Stimulated activated naive CD8-positive, alpha-beta T cell treated with anti-CD3 and anti-CD28 coated beads, Interleukin-15, amount 100 ng/mL, for 72 hours (primary cell): ENCODE data around the gene ALG2.
A peak's percentile ranks its signal among the peaks of the same experiment; 100 is the strongest.

Experiments
- ATAC-seq: fragments of 150-1000 bp; cut with Tn5 transposase; 2 replicates; pipeline ENCODE4 v1.10.0; 2021; ENCODE audit warnings: mild to moderate bottlenecking, moderate library complexity
- DNase-seq, 2 donors: peaks; one replicate each; pipeline ENCODE4 v3.0.0; 2021 to 2022
- H3K27ac Mint-ChIP-seq, 2 donors: one replicate each; pipeline ENCODE4 v1.8.0; 2022; ENCODE audit warnings: mild to moderate bottlenecking in 2 of 2, mixed read lengths in 2 of 2, moderate library complexity in 2 of 2
- H3K27me3 Mint-ChIP-seq: one replicate; pipeline ENCODE4 v1.8.0; 2022; ENCODE audit warnings: mixed read lengths
- H3K4me1 Mint-ChIP-seq: one replicate; pipeline ENCODE4 v1.8.0; 2022; ENCODE audit warnings: mild to moderate bottlenecking, mixed read lengths
- H3K4me3 Mint-ChIP-seq, 2 donors: one replicate each; pipeline ENCODE4 v1.8.0; 2022; ENCODE audit warnings: mild to moderate bottlenecking in 2 of 2, mixed read lengths in 2 of 2, moderate library complexity in 1 of 2
- H3K9me3 Mint-ChIP-seq, 2 donors: one replicate each; pipeline ENCODE4 v1.8.0; 2022; ENCODE audit warnings: mixed read lengths in 2 of 2

ALG2 gene

GRCh38 chr9:99189887-99190596 is 31.7 kb downstream of the ALG2 start:
- Mint-ChIP-seq H3K4me1 (peaks cover 27% of the 10 kb centered on the region), H3K27me3 (peaks cover 23% of the 10 kb centered on the region), H3K9me3 (no peaks in the 10 kb centered on the region), H3K27ac (peak overlapping the region in 1 of 2 donors; percentile 66), H3K4me3 (no peak overlapping the region)
- ATAC-seq: no peak
- DNase-seq: no peak

- peaks cover 36% of the 10 kb centered on the region for H3K4me1 Mint-ChIP-seq
Measured at GRCh38 chr9:99189186-99189585, 32.6 kb downstream of the ALG2 start.

GRCh38 chr9:99187311-99187710 is 34.4 kb downstream of the ALG2 start:
- Mint-ChIP-seq H3K27ac (no peak overlapping the region), H3K4me3 (no peak overlapping the region), H3K9me3 (no peaks in the 10 kb centered on the region), H3K4me1 (peaks cover 44% of the 10 kb centered on the region), H3K27me3 (peaks cover 23% of the 10 kb centered on the region)
- ATAC-seq (no peak), DNase-seq (no peak)

More at GRCh38 chr9:99189186-99189585, 32.6 kb downstream of the ALG2 start:
- no peak overlapping the region for H3K4me3 Mint-ChIP-seq
- no peak overlapping the region for H3K27ac Mint-ChIP-seq
- peaks cover 23% of the 10 kb centered on the region for H3K27me3 Mint-ChIP-seq
- no peak for ATAC-seq
- no peaks in the 10 kb centered on the region for H3K9me3 Mint-ChIP-seq
- DNase-seq: no peak

DNA sequence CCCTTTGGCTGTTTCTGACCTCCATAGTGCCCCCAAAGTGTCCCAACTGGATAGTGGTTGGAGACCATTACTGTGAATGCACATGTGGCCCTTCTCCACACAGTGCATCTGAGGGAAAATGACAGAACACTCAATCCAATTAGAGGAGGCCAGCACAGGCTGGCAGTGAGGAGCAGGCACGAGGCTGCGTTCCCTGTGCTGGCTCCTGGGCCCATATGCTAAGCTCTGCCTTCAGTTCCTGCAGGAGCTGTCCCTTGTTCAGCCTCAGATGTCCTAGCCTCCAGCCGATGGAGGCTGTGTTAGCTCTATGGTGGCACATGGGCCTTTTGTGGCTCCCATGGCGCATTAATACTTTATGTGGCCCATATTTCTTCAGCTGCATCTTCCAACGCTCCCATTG is 35.8 kb downstream of the ALG2 start:
- H3K9me3 Mint-ChIP-seq: no peaks in the 10 kb centered on the region
- no peak overlapping the region for H3K27ac Mint-ChIP-seq
- H3K4me1 Mint-ChIP-seq: peaks cover 57% of the 10 kb centered on the region
- ATAC-seq (no peak), DNase-seq (no peak)
- no peak overlapping the region for H3K4me3 Mint-ChIP-seq
- peaks cover 17% of the 10 kb centered on the region for H3K27me3 Mint-ChIP-seq

GRCh38 chr9:99185348-99185632 is 36.5 kb downstream of the ALG2 start:
- no peaks in the 10 kb centered on the region for H3K9me3 Mint-ChIP-seq
- peak overlapping the region in 1 of 2 donors; percentile 81 for H3K4me3 Mint-ChIP-seq
- peaks cover 64% of the 10 kb centered on the region for H3K4me1 Mint-ChIP-seq
- DNase-seq (no peak), ATAC-seq (no peak)
- H3K27ac Mint-ChIP-seq: no peak overlapping the region
- peaks cover 11% of the 10 kb centered on the region for H3K27me3 Mint-ChIP-seq

GRCh38 chr9:99184475-99185347 is 37.0 kb downstream of the ALG2 start:
- peaks cover 11% of the 10 kb centered on the region for H3K27me3 Mint-ChIP-seq
- no peaks in the 10 kb centered on the region for H3K9me3 Mint-ChIP-seq
- peak; percentile 89 for ATAC-seq
- peak overlapping the region; percentile 55 to 90 for H3K27ac Mint-ChIP-seq
- peak; percentile 84 to 91 for DNase-seq
- peaks cover 70% of the 10 kb centered on the region for H3K4me1 Mint-ChIP-seq
- peak overlapping the region; percentile 58 to 81 for H3K4me3 Mint-ChIP-seq

DNA sequence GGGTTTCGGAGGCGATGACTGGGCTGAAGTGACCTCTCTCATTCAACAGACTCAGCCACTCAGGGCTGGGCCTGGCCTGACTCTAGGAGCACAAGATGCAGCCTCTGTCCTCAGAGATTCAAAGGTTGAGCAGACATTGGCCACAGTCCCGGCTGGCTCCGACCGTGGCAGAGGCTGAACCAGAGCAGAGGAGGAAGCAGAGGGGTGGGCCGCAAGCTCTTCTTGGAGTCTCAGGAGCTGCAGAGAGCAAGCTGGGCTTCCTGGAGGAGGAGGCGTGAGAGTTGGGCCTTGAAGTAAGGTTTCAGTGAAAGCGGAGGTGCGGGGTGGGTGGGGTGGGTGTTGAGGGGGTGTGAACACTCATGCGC is 37.6 kb downstream of the ALG2 start:
- Mint-ChIP-seq H3K4me1 (peaks cover 76% of the 10 kb centered on the region), H3K4me3 (peak overlapping the region; percentile 58 to 81), H3K27me3 (peaks cover 11% of the 10 kb centered on the region), H3K9me3 (no peaks in the 10 kb centered on the region), H3K27ac (peak overlapping the region; percentile 55 to 97)
- DNase-seq: peak in 1 of 2 donors; percentile 25
- ATAC-seq: peak; percentile 0

GRCh38 chr9:99183616-99184015 is 38.1 kb downstream of the ALG2 start:
- DNase-seq (no peak), ATAC-seq (no peak)
- H3K27me3 Mint-ChIP-seq: peaks cover 6% of the 10 kb centered on the region
- H3K27ac Mint-ChIP-seq: peak overlapping the region in 1 of 2 donors; percentile 97
- H3K4me3 Mint-ChIP-seq: peak overlapping the region in 1 of 2 donors; percentile 81
- peaks cover 81% of the 10 kb centered on the region for H3K4me1 Mint-ChIP-seq
- no peaks in the 10 kb centered on the region for H3K9me3 Mint-ChIP-seq

DNA sequence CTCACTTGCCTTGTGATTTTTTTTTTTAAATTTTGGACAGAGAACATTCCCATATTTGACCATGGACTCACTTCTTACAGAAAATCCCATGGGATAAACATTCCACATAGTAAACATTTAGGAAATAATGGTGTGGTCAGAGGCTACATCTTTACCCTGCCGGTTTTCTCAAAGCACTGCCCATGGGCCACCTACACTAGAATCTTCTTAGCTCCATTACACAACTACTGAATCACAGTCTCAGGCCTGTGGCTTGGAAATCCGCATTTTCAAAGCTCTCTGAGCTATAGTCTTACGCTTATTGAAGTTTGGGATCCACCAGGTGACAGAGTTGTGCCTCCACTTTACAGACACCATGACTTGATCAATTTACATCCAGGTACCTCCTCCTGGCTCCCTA is 39.4 kb downstream of the ALG2 start:
- Mint-ChIP-seq H3K9me3 (no peaks in the 10 kb centered on the region), H3K4me3 (peak overlapping the region; percentile 41 to 43), H3K27ac (no peak overlapping the region), H3K27me3 (no peaks in the 10 kb centered on the region), H3K4me1 (peaks cover 88% of the 10 kb centered on the region)
- DNase-seq (no peak), ATAC-seq (no peak)

DNA sequence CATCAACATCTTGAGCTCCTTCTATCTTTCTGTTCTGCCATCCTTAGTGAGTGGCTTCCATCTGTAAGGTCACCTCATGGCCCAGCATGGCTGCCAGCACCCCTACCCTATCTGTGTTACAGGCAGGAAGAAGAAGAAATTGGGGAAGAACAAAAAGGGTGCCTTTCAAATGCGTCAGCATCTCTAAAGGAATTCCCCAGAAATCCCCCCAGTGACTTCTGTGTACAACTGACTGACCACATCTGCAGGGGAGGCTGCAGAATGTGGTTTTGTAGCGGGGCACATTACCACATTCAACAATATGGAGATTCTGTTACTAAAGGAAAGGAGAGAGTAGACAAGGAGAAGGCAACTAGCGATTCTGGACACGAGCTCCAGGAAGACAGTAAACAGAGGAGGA is 40.1 kb downstream of the ALG2 start:
- Mint-ChIP-seq H3K4me1 (peaks cover 86% of the 10 kb centered on the region), H3K27ac (peak overlapping the region; percentile 79 to 95)

GRCh38 chr9:99181206-99181605 is 40.5 kb downstream of the ALG2 start:
- DNase-seq (no peak), ATAC-seq (no peak)
- peak overlapping the region; percentile 79 to 95 for H3K27ac Mint-ChIP-seq
- peaks cover 89% of the 10 kb centered on the region for H3K4me1 Mint-ChIP-seq
- H3K4me3 Mint-ChIP-seq: peak overlapping the region; percentile 74 to 79
- H3K27me3 Mint-ChIP-seq: no peaks in the 10 kb centered on the region
- H3K9me3 Mint-ChIP-seq: no peaks in the 10 kb centered on the region

More for the DNA sequence above, 40.1 kb downstream of the ALG2 start:
- H3K27me3 Mint-ChIP-seq: no peaks in the 10 kb centered on the region
- peak; percentile 55 to 73 for DNase-seq
- H3K4me3 Mint-ChIP-seq: peak overlapping the region; percentile 74 to 79
- H3K9me3 Mint-ChIP-seq: no peaks in the 10 kb centered on the region
- peak; percentile 52 for ATAC-seq

- ATAC-seq: peak; percentile 23
- peak overlapping the region; percentile 74 to 79 for H3K4me3 Mint-ChIP-seq
- H3K27ac Mint-ChIP-seq: peak overlapping the region; percentile 57 to 79
- no peaks in the 10 kb centered on the region for H3K27me3 Mint-ChIP-seq
- DNase-seq: peak in 1 of 2 donors; percentile 30
- H3K9me3 Mint-ChIP-seq: no peaks in the 10 kb centered on the region
- H3K4me1 Mint-ChIP-seq: peaks cover 90% of the 10 kb centered on the region
Measured at GRCh38 chr9:99180662-99181061, 41.1 kb downstream of the ALG2 start.

DNA sequence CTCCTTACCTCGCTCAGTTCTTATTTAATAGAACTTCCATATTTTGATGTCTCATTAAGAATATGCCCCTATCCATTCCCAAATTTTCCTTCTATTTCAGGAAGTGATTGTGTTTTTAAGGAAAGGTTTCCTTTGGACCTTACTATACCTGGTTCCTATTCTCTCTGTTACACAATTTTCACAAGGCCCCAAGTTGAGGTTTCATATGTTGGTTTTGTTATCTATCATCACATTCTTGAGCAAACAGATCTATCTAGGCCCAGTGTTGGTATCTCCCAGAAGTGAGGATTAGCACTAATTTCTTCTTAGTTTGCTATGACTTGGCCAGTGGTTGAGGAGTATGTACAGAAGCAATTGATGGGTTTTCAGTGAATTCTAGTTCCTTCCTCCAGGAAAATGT is 41.5 kb downstream of the ALG2 start:
- peaks cover 85% of the 10 kb centered on the region for H3K4me1 Mint-ChIP-seq
- ATAC-seq (peak; percentile 77), DNase-seq (no peak)

DNA sequence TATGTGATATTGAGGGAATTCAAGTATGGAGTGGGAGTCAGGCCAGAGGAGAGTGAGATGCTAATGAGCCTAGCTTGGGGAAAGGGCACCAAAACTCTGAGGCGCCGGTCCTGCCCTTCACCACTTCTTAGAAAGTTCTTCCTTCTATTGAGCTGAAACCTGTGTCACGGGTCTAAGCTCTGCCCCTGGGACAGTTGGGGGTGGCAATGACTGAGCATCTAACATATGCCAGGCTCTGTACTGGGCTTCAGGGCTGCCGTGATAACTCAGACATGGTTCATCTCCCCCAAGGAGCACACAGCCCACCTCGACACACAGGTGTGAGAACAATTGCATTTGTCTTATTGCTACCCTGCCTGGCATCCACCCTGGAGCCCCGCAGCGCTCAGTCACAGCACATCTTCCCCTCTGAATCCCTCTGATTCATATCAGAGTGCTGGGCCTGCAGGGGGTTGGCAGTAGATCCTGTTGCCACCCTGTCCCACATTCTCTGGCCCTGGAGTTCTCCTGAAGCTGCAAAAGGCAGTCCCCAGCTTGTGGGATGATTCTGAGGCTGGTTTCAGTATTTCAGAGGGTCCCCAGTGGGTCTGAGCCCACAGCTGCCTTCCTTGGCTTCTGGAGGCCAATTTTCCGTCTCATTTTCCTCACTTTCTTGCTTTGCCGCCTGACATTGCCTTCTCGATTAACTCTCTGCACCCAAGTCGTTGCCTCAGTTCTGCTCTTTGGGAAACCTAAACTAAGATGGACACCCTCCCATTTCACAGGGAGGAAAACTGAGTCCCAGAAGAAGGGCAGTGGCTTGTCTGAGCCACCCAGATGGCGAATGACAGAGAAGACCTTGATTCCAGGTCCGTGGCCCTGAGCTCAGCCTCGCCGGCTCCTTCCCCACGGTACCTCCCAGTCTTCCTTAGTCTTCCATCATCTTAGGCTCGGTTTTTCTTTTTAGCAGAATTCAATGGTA is 42.5 kb downstream of the ALG2 start:
- ATAC-seq: no peak
- no peak for DNase-seq
- Mint-ChIP-seq H3K4me1 (peaks cover 80% of the 10 kb centered on the region), H3K4me3 (peak overlapping the region in 1 of 2 donors; percentile 5), H3K27ac (no peak overlapping the region), H3K27me3 (no peaks in the 10 kb centered on the region), H3K9me3 (no peaks in the 10 kb centered on the region)

More for the DNA sequence above, 41.5 kb downstream of the ALG2 start:
- no peaks in the 10 kb centered on the region for H3K27me3 Mint-ChIP-seq
- peak overlapping the region; percentile 57 to 79 for H3K27ac Mint-ChIP-seq
- no peaks in the 10 kb centered on the region for H3K9me3 Mint-ChIP-seq
- peak overlapping the region; percentile 74 to 79 for H3K4me3 Mint-ChIP-seq
